ENCODE data around the gene CNTN4.

Gene CNTN4

GRCh38 chr3:2976212-2976611 lies 877.5 kb downstream of the CNTN4 start:
- TF ChIP-seq, protein P1, sequence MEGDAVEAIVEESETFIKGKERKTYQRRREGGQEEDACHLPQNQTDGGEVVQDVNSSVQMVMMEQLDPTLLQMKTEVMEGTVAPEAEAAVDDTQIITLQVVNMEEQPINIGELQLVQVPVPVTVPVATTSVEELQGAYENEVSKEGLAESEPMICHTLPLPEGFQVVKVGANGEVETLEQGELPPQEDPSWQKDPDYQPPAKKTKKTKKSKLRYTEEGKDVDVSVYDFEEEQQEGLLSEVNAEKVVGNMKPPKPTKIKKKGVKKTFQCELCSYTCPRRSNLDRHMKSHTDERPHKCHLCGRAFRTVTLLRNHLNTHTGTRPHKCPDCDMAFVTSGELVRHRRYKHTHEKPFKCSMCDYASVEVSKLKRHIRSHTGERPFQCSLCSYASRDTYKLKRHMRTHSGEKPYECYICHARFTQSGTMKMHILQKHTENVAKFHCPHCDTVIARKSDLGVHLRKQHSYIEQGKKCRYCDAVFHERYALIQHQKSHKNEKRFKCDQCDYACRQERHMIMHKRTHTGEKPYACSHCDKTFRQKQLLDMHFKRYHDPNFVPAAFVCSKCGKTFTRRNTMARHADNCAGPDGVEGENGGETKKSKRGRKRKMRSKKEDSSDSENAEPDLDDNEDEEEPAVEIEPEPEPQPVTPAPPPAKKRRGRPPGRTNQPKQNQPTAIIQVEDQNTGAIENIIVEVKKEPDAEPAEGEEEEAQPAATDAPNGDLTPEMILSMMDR (IDR thresholded peaks at IDR 0.05; ENCODE audit: insufficient read depth, low read depth, low read length, missing control alignments) = no peak
- no peak for DNase-seq (ENCODE audit: low read depth)
- H3K4me3 ChIP-seq (ENCODE audit: low read depth, low read length) = no peak overlapping the region

DNA sequence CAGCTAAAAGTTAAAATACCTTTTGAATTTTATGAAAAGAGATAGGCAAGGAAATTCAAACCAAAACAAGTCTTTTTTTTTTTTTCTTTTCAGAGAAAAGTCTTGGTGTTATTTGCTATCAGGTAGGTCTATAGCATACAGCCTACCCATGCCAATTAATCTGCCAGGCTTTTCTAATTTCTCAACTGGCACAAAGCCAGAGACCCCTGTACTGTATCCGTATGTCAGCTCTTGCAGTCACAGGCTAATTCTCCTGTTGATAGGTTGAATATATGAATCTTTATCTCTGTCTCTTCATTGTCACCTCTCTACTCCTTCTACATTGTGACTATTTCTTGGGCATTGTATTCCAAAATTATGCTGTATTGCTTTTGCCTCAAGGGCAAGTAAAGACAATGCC lies 878.1 kb downstream of the CNTN4 start:
- DNase-seq (ENCODE audit: low read depth) = no peak
- TF ChIP-seq, protein P1 (IDR thresholded peaks at IDR 0.05; ENCODE audit: insufficient read depth, low read depth, low read length, missing control alignments) = no peak
- H3K4me3 ChIP-seq (ENCODE audit: low read depth, low read length) = no peak overlapping the region

- DNase-seq (ENCODE audit: low read depth) = no peak
- H3K4me3 ChIP-seq (ENCODE audit: low read depth, low read length) = peak overlapping the region; percentile 14; the same call in 1 of the 2 replicates
- TF ChIP-seq, protein P1 (IDR thresholded peaks at IDR 0.05; ENCODE audit: insufficient read depth, low read depth, low read length, missing control alignments) = no peak
Observed at GRCh38 chr3:2978977-2979732, 880.5 kb downstream of the CNTN4 start.

DNA sequence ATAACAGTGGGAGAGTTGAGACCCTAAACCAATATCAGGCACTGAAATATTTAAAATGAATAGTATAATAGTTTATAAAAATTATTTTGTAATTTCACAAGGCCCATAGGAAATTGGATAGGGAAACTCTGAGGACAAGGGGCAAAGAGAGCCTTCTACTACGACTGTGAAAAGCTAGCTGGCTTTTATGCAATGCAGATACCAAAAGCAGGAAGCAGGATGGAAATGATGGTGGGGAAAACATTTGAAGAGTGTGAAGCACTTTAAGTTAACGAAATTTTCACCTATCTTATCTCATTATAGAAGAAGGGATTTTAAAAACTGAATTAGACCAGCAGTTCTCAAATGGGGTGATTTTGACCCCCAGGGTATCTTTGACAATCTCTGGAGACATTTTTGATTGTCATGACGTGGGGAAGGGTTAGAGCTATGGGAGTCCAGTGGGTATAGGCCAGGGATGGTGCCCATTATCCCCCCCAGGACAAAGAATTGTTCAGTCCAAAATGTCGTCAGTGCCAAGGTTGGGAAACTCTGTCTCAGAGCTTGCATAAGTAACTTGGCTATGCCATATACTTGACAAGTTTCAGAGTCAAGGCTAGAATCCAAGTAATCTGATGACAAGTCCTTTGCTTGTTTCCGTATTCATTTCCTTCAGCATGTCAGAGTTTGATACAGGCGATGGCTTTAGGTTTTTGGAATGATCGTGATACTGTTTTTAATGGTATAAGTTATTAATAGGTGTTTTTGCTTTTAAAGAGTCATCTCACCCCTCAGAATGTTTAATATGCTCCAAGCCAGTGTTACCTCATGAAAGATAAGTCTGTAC lies 885.6 kb downstream of the CNTN4 start:
- no peak for DNase-seq (ENCODE audit: low read depth)
- no peak overlapping the region for H3K4me3 ChIP-seq (ENCODE audit: low read depth, low read length)
- TF ChIP-seq, protein P1 (IDR thresholded peaks at IDR 0.05; ENCODE audit: insufficient read depth, low read depth, low read length, missing control alignments) = no peak

DNA sequence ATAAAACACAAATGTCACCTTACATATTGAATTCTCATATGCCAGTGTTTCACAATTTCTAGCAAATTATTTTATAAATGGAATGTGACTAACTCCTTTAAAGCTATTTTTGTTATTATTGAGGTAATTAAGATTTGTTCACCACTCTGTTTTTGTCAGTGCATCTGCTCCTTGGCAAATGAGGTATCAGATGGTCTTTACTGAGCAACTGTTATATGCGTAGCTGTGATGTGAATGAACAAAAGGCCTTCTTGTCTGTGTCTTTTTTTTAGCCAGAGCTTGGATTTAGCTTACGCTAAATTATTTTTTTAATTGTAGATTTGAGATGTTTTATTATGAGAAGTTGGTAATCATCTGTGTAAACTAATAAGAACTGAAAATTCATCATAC lies 886.2 kb downstream of the CNTN4 start:
- no peak overlapping the region for H3K4me3 ChIP-seq (ENCODE audit: low read depth, low read length)
- no peak for DNase-seq (ENCODE audit: low read depth)
- TF ChIP-seq, protein P1 (IDR thresholded peaks at IDR 0.05; ENCODE audit: insufficient read depth, low read depth, low read length, missing control alignments) = no peak

DNA sequence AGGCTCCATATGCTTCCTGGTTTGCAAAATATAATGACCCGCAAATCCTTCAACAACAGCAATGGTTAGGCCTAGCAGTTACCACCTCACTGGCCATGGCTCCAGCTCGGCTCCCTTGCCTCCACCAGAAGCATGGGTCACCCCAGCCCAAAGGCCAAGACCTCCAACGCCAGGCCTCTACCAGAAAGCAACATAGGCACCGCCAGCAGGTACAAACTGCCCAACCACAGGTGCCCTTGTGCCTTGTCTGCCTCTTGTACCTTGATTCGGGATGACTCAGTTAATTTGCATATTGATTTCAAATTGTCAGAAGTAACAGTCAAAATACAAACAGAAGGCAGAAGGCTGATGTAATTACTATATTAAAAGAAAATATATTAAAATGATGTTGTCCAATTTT lies 886.8 kb downstream of the CNTN4 start:
- no peak for DNase-seq (ENCODE audit: low read depth)
- no peak overlapping the region for H3K4me3 ChIP-seq (ENCODE audit: low read depth, low read length)
- TF ChIP-seq, protein P1 (IDR thresholded peaks at IDR 0.05; ENCODE audit: insufficient read depth, low read depth, low read length, missing control alignments) = no peak
